GM20431 (cell line): ENCODE measurements around the gene NFATC3.

Experiments used
- in situ Hi-C: fragments of 300-500 bp; cut with MseI, MboI; formaldehyde crosslinking; loops from one replicate; pipeline ENCODE4 v1.15.0; 2020; ENCODE audit warnings: low sequenced_read_pairs; ENCODE audit not compliant: unreplicated experiment

The NFATC3 gene

DNA sequence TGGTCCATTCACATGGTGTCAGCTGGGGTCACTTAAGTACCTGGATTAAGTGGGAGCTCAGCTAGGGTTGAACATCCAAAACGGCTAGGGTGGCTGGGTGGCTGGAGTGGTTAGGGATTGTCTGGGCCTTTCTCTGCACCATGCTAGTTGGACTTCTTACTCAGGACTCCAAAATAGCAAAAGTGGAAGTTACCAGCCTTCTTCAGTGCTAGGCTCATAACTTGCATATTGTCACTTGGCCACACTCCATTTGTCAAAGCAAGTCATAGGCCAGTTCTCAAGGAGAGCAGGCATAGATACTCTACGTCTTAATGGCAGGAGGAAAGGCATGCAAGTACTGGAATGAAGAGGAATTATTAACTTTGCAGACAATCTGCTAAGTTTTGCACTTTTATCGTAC, 81.1 kb downstream of the NFATC3 start:
- in situ Hi-C loops, result no loop called here

GRCh38 chr16:68179196-68179795, 94.1 kb downstream of the NFATC3 start:
- in situ Hi-C loops, result no loop called here

DNA sequence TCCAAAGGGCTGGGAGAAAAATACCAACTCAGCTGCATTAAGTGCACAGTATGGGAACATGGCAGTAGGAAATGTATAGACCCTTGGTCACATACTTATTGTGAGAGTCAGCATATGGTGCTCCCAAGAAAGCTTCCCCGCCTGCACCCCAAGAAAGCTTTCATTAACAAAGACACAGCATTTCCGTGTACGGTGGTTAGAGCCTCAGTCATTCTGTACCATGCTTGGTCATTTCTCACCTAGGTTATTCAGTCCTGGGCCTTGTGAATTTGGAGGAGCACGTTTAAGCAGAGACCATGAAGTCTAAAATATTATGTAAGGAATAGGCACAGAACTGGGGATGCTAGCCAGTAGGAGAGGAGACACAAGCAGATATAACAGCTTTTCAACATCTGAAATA, 94.7 kb downstream of the NFATC3 start:
- in situ Hi-C loops, result no loop called here

DNA sequence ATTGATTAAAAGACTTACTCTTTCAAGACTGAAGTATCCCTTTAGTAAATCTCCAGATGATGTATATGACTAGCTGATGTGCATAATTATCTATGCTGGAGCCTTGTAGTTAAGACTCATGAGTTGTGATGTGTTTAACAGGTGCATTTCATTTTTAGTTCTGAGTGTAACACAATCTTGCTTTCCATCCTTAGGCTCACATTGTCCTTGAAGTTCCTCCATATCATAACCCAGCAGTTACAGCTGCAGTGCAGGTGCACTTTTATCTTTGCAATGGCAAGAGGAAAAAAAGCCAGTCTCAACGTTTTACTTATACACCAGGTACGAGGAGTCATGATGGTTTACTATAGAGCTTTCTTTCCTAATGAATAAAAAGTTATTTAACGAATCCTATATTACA, 97.9 kb downstream of the NFATC3 start:
- in situ Hi-C loops, result no loop called here

DNA sequence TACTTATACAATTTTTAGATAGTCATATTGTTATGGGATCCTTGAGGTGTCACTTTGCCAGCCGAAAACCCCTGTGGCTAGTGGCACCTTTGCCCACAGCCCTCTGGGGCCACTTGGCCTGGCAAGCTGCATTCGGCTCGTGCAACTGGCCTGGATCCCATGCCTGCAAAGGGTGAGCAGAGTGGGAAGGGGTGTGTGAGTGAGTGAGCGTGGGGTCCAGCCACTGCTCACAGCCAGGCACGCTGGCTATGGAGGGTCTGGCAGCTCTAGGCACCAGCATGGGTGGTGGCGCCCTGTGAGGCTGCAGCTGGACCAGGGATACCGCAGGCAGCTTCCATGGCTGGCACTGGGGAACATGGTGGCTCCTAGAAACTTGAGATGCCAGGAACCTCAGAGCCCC, 101.7 kb downstream of the NFATC3 start:
- in situ Hi-C loops, result no loop called here

DNA sequence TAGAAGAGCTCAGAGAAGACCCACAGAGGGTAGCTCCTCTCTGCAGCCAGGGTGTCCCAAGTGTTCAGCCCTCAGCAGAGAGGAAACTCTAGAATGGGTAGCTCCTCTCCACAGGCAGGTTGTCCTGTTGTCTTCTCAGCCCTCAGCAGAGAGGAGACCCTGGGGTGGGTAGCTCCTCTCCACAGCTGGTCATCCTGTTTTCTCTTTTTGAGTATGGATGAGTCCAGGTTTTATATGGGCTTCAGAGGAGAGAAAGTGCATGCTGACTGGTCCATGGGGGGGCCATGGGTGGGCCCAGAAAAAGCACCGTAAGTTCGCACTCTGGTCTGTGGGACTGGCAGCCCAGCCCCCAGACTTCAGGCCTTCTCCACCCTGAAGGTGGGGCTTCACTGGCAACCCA, 102.3 kb downstream of the NFATC3 start:
- in situ Hi-C loops, result no loop called here

DNA sequence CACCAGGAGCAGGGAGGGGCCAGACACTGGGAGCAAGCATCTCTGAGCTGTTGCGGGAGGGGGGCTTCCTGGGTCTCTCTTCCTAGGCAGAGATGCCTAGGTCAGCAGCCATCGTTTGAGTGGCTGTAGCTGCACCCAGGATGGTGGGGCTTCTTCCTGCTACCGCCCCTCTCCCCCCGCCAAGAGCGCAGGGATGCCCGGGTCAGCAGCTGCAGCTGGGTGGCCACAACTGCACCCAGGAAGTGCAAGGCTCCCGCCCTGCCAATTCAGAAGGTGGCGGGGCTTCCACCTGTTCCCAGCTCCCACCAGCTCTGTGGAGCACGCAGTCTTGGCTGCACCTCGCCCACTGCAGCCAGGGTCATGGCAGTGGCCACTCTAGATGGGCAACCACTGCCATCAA, 103.0 kb downstream of the NFATC3 start:
- in situ Hi-C loops, result no loop called here

DNA sequence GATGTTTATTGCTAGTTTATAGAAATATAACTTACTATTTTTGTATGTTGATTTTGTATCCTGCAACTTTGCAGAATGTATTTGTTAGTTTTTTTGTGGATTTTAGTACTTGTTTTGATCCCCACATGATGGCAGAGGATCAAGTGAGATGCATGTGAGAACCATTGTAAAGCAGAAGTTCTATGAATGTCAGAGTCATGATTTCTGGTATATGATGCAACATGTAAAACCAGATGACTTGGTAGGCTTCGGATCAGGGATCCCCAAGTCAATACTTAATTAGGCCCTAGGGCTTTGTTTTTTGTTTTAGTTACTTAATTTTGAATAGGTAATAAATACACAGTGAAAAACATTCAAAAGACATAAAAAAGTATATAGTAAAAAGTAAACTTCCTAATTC, 104.9 kb downstream of the NFATC3 start:
- in situ Hi-C loops, result no loop called here

GRCh38 chr16:68190736-68191510, 105.8 kb downstream of the NFATC3 start:
- in situ Hi-C loops, result no loop called here

GRCh38 chr16:68194251-68194650, 109.1 kb downstream of the NFATC3 start:
- in situ Hi-C loops, result no loop called here

GRCh38 chr16:68197250-68197649, 112.1 kb downstream of the NFATC3 start:
- in situ Hi-C loops, result no loop called here

DNA sequence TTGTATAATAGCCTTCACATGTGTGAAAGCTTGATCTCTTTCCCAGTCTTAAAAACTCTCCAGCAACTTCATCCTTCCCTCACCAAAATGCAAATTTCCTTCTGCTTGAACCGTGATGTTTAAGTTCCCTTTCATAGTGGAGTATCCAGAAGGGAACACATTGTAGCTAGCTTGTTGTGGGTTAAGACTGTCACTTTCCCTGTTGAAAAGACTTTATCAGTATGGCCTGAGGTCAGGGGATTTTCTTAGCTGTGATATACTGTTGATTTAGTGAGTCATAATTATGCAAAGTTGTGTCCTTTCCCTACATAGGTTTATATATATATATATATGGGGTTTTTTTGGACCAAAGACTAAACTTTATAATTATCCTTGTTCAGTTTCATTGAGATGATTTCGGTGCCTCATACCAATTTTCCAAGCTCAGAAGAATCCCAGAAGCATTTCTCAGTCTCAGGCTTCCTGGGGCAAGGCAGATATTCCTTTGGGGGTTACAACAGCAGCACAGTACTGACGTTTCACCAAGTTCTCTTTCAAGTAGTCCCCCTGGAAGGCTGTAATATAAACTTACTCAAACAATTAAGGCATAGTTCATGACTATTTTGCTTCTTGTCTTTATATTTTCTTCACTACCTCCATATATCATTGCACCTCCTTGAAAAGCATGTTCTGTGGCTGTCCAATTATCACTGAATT, 115.1 kb downstream of the NFATC3 start:
- in situ Hi-C loops, result no loop called here

DNA sequence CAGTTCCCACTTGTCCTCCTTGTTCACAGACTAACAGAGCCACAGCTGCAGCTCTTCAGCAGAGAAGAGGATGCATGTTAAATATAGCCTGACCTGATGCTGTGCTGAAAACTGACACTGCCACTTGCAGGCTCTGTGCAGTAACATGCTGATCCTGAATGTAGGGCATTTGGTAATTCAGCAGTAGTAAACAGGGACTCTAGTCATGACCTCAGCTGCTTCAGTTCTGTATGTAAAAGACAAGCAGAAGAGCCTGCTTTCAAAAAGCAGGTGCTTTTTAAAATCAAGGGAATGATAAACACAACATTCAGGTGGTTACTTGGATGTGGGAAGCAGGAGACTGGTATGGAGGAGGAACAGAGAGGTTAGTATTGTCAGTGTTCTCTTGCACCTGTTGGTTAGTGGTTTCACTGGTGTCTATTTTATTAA, 116.9 kb downstream of the NFATC3 start:
- in situ Hi-C loops, result no loop called here

DNA sequence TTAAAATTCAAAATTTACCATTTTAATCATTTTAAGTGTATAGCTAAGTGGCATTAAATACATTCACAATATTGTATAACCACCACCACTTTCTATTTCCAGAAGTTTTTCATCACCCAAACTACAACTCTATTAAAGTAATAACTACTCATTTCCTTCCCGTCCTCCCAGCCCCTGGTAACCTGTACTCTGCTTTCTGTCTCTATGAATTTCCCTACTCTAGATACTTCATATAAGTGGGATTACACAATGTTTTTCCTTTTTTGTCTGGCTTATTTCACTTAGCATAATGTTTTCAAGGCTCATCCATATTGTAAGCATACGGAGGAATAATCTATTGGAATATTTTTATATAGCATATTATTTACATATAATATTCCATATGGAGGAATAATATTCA, 121.1 kb downstream of the NFATC3 start:
- in situ Hi-C loops, result no loop called here

GRCh38 chr16:68214726-68215125, 129.6 kb downstream of the NFATC3 start:
- in situ Hi-C loops, result no loop called here

DNA sequence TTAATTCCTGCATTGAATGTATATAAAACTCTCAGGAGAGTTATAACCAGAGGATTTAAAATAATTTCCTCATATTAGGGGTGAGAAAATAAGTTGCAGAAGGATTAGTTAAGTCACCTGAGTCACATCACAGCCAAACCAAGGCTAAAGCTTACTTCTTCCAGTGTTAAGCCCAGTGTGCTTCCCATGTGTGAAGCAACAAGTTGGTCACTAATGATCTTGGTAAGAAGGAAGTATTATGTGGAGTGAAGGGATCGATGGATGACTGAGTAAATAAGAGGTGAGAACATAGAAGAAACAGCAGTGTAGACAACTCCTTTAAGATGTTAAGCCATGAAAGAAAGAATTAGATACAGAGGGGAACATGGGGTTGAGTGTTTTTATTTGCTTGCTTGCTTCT, 130.1 kb downstream of the NFATC3 start:
- in situ Hi-C loops, result no loop called here

GRCh38 chr16:68216240-68216639, 131.1 kb downstream of the NFATC3 start:
- in situ Hi-C loops, result no loop called here

DNA sequence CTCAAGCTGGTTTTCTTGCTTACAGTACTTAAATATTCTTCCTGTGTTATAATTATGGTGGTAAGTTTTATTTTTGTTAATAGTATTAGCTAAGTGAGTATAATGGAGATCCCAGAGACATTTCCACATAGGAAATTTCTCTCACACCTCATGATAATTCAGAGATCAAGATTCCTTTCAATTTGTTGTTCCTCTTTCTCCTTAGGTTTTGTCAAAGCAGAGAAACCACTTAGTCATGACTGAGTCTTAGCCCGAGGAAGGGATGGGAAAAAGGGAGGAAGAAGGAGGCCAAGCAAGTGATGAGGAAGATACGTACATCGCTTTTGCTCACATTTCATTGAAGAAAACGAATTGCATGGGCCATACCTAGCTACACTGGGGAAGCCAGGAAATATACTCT, 132.3 kb downstream of the NFATC3 start:
- in situ Hi-C loops, result no loop called here

GRCh38 chr16:68219725-68220351, 134.7 kb downstream of the NFATC3 start:
- in situ Hi-C loops, result no loop called here

GRCh38 chr16:68223072-68223471, 137.9 kb downstream of the NFATC3 start:
- in situ Hi-C loops, result no loop called here

- in situ Hi-C loops, result no loop called here
These were observed 140.9 kb downstream of the NFATC3 start for GRCh38 chr16:68226116-68226515.
